Activated CD4-positive, alpha-beta T cell treated with anti-CD3 and anti-CD28 coated beads for 36 hours (primary cell): ENCODE measurements around the gene XRCC5. TPM values are rescaled to one million over a fixed set of nuclear protein-coding genes. Genes with fewer than 3 reads are reported as not detected.
A peak's percentile ranks its signal among the peaks of the same experiment; 100 is the strongest.
"Not testable (repeated sequence)": the region's sequence is repeated elsewhere in the genome, so short reads cannot be mapped to it uniquely, and the experiment has no call there.

Source experiments
- ATAC-seq: fragments of 200-7000 bp; cut with Tn5 transposase; one replicate; pipeline ENCODE4 v1.10.0; 2021; ENCODE audit warnings: mild to moderate bottlenecking, moderate library complexity
- CTCF ChIA-PET: fragments of 350-600 bp; sonication (Branson Sonifier 250); formaldehyde crosslinking; loops from one replicate; lab custom pipeline; 2021; ENCODE audit warnings: antibody characterized with exemption; lab: Charles Lee
- POLR2A ChIA-PET: fragments of 350-600 bp; sonication (Branson Sonifier 250); formaldehyde crosslinking; loops from one replicate; lab custom pipeline; 2021; ENCODE audit warnings: antibody characterized with exemption, inconsistent platforms; lab: Charles Lee
- DNase-seq: peaks from one replicate; pipeline ENCODE4 v3.0.0-alpha.2; 2020
- H3K27ac Mint-ChIP-seq: one replicate; pipeline ENCODE4 v1.8.0; 2021; ENCODE audit warnings: mixed read lengths
- H3K27me3 Mint-ChIP-seq: one replicate; pipeline ENCODE4 v1.8.0; 2021; ENCODE audit warnings: mixed read lengths
- H3K36me3 Mint-ChIP-seq: one replicate; pipeline ENCODE4 v1.8.0; 2021; ENCODE audit warnings: low read depth, mixed read lengths
- H3K4me1 Mint-ChIP-seq: one replicate; pipeline ENCODE4 v1.8.0; 2021; ENCODE audit warnings: mixed read lengths
- H3K4me3 Mint-ChIP-seq: one replicate; pipeline ENCODE4 v1.8.0; 2021; ENCODE audit warnings: mild to moderate bottlenecking, moderate library complexity, mixed read lengths
- H3K9me3 Mint-ChIP-seq: one replicate; pipeline ENCODE4 v1.8.0; 2021; ENCODE audit warnings: low read depth, mixed read lengths
- intact Hi-C, 2 experiments: fragments of 100-400 bp; cut with DNase I in 1 of 2; cut with micrococcal nuclease in 1 of 2; formaldehyde crosslinking; loops; one replicate each; pipeline versions ENCODE4 v1.14.2 to v1.15.1; 2022 to 2024; cut with DNase I, micrococcal nuclease
- total RNA-seq, 2 experiments: library from RNA; stranded (reverse); gene quantifications; one replicate each; pipeline ENCODE4 v1.2.3, GENCODE V29; 2021

Gene XRCC5
- total RNA-seq, 2 experiments from 2014 or later, result 395 to 536 TPM

- H3K4me1 Mint-ChIP-seq, result peaks cover 66% of the 10 kb centered on the region
These were observed 97.7 kb downstream of the XRCC5 start for GRCh38 chr2:216206821-216207220.

DNA sequence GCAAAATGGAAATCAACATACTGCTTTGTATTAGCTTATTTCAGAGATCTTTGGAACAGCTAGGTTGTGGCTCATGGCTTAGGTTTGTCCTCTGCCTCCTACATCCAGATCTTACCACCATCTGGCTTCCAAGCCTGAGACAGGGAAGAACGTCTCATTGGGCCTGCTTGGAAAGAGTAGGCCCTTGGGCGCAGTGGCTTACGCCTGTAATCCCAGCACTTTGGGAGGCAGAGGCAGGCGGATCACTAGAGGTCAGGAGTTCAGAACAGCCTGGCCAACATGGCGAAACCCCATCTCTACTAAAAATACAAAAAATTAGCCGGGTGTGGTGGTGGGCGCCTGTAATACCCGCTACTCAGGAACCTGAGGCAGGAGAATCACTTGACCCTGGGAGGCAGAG lies 99.5 kb downstream of the XRCC5 start:
- H3K9me3 Mint-ChIP-seq, H3K27me3 Mint-ChIP-seq, H3K4me3 Mint-ChIP-seq, DNase-seq, POLR2A ChIA-PET, ATAC-seq: not testable (repeated sequence)
- CTCF ChIA-PET, result interaction anchor here (1.4 kb wide), 1 partner anchor 195 kb away, joined by 3 read pairs; no protein-coding TSS in a partner anchor
- Mint-ChIP-seq H3K4me1 (peaks cover 55% of the 10 kb centered on the region), H3K27ac (peak overlapping the region; percentile 51), H3K36me3 (peaks cover 59% of the 10 kb centered on the region)
- intact Hi-C loops, result loop anchor here (5.0 to 10.0 kb wide), 4 partner anchors 139 to 1014 kb away; partner anchors contain the start of gene RPL37A (in 1 of the 2)

More at GRCh38 chr2:216206821-216207220, 97.7 kb downstream of the XRCC5 start:
- Mint-ChIP-seq H3K4me3 (no peak overlapping the region), H3K36me3 (peaks cover 67% of the 10 kb centered on the region), H3K27me3 (no peaks in the 10 kb centered on the region), H3K27ac (peak overlapping the region; percentile 94), H3K9me3 (no peaks in the 10 kb centered on the region)
- POLR2A ChIA-PET, result interaction anchor here (1.6 kb wide), 1 partner anchor 12 kb away, joined by 12 read pairs; no protein-coding TSS in a partner anchor
- ATAC-seq (peak; percentile 71), DNase-seq (peak; percentile 43)
- intact Hi-C loops, result loop anchor here (1.0 to 10.0 kb wide), 7 partner anchors 12 to 1015 kb away; partner anchors contain the start of gene RPL37A (in 1 of the 2)
- CTCF ChIA-PET, result interaction anchor here (0.7 to 1.3 kb wide), 4 partner anchors 11 to 173 kb away, joined by 4 to 5 read pairs (median 4); no protein-coding TSS in a partner anchor

DNA sequence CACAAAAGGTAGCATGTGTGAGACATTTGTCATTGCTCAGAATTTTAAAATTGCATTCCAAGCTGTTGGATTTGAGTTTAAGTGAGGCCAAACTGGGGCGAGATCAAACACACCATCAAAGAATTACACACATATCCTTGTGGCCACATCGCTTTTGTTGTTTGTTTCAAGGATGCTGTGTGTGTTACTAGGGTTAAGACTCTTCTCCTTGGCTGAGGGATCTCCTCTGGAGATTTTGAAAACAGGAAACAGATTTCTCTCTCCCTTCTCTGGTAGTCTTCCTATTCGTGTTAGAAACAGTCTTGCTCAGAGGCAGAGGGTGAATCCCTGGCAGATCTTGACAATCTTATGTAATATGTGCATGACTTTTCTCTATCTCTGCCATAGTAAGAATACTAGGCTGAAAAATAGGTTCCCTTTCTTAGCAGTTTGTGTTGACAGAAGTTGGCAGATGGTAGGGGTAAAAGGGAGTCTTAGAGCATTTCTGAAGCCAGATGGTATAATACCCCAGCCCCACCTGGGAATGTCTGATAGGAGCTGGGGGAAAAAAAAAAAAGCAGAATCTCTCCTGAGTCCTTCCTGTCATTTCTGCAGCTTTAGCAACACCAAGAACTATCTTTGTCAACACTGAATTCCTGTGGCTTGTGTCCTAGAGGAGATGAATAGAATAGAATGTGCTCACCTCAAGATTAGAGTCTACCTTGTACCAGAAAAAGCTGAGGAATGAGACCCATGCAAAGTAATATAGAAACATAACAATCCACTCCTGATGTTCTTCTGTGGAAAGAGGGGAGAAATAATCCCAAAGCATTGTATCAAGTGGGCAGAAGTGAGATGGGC lies 101.8 kb downstream of the XRCC5 start:
- H3K9me3 Mint-ChIP-seq, result no peaks in the 10 kb centered on the region
- peaks cover 36% of the 10 kb centered on the region for H3K4me1 Mint-ChIP-seq
- peaks cover 40% of the 10 kb centered on the region for H3K36me3 Mint-ChIP-seq
- DNase-seq (no peak), ATAC-seq (no peak)
- peak overlapping the region; percentile 4 for H3K27ac Mint-ChIP-seq
- CTCF ChIA-PET, result interaction anchor here (0.6 to 1.1 kb wide), 3 partner anchors 11 to 137 kb away, joined by 3 read pairs; no protein-coding TSS in a partner anchor
- POLR2A ChIA-PET, result no interaction called here
- H3K27me3 Mint-ChIP-seq, result no peaks in the 10 kb centered on the region
- intact Hi-C loops, result no loop called here
- H3K4me3 Mint-ChIP-seq, result no peak overlapping the region

- H3K9me3 Mint-ChIP-seq, result no peaks in the 10 kb centered on the region
- no peak overlapping the region for H3K27ac Mint-ChIP-seq
- H3K27me3 Mint-ChIP-seq, result no peaks in the 10 kb centered on the region
- POLR2A ChIA-PET, result no interaction called here
- CTCF ChIA-PET, result interaction anchor here (1.0 to 1.1 kb wide), 2 partner anchors 12 to 17 kb away, joined by 3 read pairs; no protein-coding TSS in a partner anchor
- H3K4me1 Mint-ChIP-seq, result peaks cover 31% of the 10 kb centered on the region
- ATAC-seq (no peak), DNase-seq (no peak)
- intact Hi-C loops, result no loop called here
- no peak overlapping the region for H3K4me3 Mint-ChIP-seq
- peaks cover 34% of the 10 kb centered on the region for H3K36me3 Mint-ChIP-seq
These were observed 102.5 kb downstream of the XRCC5 start for GRCh38 chr2:216211614-216212145.

GRCh38 chr2:216214768-216215167 lies 105.6 kb downstream of the XRCC5 start:
- Mint-ChIP-seq H3K36me3 (peaks cover 15% of the 10 kb centered on the region), H3K9me3 (no peaks in the 10 kb centered on the region), H3K27ac (no peak overlapping the region), H3K4me3 (no peak overlapping the region), H3K4me1 (peaks cover 31% of the 10 kb centered on the region), H3K27me3 (no peaks in the 10 kb centered on the region)
- DNase-seq (no peak), ATAC-seq (no peak)
- ChIA-PET POLR2A (no interaction called here), CTCF (interaction anchor here (0.6 to 1.5 kb wide), 9 partner anchors 8 to 1526 kb away, joined by 3 to 5 read pairs (median 3); no protein-coding TSS in a partner anchor)
- intact Hi-C loops, result loop anchor here in 1 of 2 experiments (5.0 kb wide), 1 partner anchor 283 kb away; the partner anchor contains the start of gene RPL37A

DNA sequence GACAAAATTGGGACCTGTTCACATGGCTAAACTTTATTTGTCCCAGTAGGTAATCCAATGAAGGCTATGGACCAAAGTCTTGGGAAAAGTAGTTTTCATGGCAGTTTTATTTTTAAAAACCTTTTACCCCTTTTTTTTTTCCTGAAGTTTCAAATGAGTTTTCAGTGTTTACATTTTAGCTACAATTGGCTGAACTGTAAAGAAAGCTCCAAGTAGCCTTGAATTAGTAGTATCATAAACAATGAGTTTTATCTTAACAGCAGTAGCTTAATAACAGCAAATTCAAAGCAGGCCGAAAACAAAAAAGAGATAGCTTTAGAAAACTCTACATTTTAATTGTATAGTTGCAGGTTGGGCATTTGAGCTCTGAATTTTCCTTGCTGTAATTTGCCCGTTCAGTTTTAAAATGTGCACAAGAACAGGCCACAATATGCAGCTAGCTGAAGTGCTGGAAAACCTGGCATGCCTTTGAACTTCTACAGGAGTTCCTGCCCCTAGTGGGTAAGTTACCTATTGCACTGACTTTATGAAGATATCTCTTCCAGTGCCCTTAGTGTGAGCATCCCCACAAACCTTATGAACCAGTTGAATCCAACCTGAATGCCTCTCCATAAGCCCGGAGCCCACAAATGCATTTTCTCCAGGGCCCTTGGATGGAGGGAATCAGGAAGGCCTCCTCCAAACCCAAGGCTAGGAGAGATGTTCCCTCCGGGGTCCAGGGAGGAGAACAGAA lies 106.7 kb downstream of the XRCC5 start:
- ATAC-seq, result no peak
- Mint-ChIP-seq H3K36me3 (peaks cover 12% of the 10 kb centered on the region), H3K27me3 (no peaks in the 10 kb centered on the region), H3K4me1 (peaks cover 28% of the 10 kb centered on the region), H3K27ac (no peak overlapping the region), H3K4me3 (no peak overlapping the region), H3K9me3 (no peaks in the 10 kb centered on the region)
- DNase-seq, result no peak
- ChIA-PET CTCF (interaction anchor here (0.5 to 1.2 kb wide), 8 partner anchors 13 to 190 kb away, joined by 3 to 5 read pairs (median 3); no protein-coding TSS in a partner anchor), POLR2A (no interaction called here)
- intact Hi-C loops, result loop anchor here in 1 of 2 experiments (5.0 kb wide), 1 partner anchor 281 kb away; the partner anchor contains the start of gene RPL37A

- DNase-seq (peak; percentile 37), ATAC-seq (peak; percentile 80)
- Mint-ChIP-seq H3K9me3 (no peaks in the 10 kb centered on the region), H3K27me3 (no peaks in the 10 kb centered on the region), H3K4me3 (no peak overlapping the region), H3K4me1 (peaks cover 35% of the 10 kb centered on the region), H3K36me3 (peaks cover 10% of the 10 kb centered on the region), H3K27ac (peak overlapping the region; percentile 52)
- ChIA-PET POLR2A (interaction anchor here (1.0 kb wide), 1 partner anchor 21 kb away, joined by 3 read pairs; no protein-coding TSS in a partner anchor), CTCF (interaction anchor here (0.6 to 1.7 kb wide), 3 partner anchors 18 to 188 kb away, joined by 3 to 5 read pairs (median 5); no protein-coding TSS in a partner anchor)
- intact Hi-C loops, result loop anchor here in 1 of 2 experiments (5.0 kb wide), 1 partner anchor 280 kb away; the partner anchor contains the start of gene RPL37A
These were observed 108.1 kb downstream of the XRCC5 start for GRCh38 chr2:216216951-216217903.

DNA sequence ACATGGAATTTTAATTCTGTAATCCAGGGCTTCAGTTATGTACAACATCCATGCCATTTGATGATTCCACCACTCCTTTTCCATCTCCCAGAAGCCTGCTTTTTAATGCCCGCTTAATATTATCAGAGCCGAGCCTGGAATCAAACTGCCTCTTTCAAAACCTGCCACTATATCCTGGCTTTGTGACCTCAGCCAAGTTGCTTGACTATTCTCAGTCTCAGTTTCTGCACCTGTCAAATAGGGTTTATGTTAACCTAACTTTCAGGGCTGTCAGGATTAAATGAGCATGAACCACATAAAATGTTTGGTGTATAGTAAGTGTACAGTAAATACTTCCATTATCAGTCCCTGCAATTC lies 108.7 kb downstream of the XRCC5 start:
- no peaks in the 10 kb centered on the region for H3K27me3 Mint-ChIP-seq
- no peak overlapping the region for H3K4me3 Mint-ChIP-seq
- ATAC-seq (peak; percentile 26), DNase-seq (no peak)
- ChIA-PET POLR2A (interaction anchor here (1.0 kb wide), 1 partner anchor 22 kb away, joined by 3 read pairs; no protein-coding TSS in a partner anchor), CTCF (interaction anchor here (1.7 kb wide), 1 partner anchor 187 kb away, joined by 5 read pairs; no protein-coding TSS in a partner anchor)
- intact Hi-C loops, result loop anchor here in 1 of 2 experiments (5.0 kb wide), 1 partner anchor 279 kb away; the partner anchor contains the start of gene RPL37A
- peaks cover 7% of the 10 kb centered on the region for H3K36me3 Mint-ChIP-seq
- no peaks in the 10 kb centered on the region for H3K9me3 Mint-ChIP-seq
- peak overlapping the region; percentile 52 for H3K27ac Mint-ChIP-seq
- peaks cover 42% of the 10 kb centered on the region for H3K4me1 Mint-ChIP-seq

GRCh38 chr2:216219861-216220260 lies 110.7 kb downstream of the XRCC5 start:
- Mint-ChIP-seq H3K4me1 (peaks cover 48% of the 10 kb centered on the region), H3K36me3 (peaks cover 7% of the 10 kb centered on the region), H3K9me3 (no peaks in the 10 kb centered on the region), H3K27me3 (no peaks in the 10 kb centered on the region), H3K27ac (no peak overlapping the region), H3K4me3 (no peak overlapping the region)
- ATAC-seq, result no peak
- intact Hi-C loops, result loop anchor here (5.0 kb wide), 3 partner anchors 127 to 277 kb away; partner anchors contain the start of gene RPL37A (in 1 of the 2)
- CTCF ChIA-PET, result no interaction called here
- POLR2A ChIA-PET, result no interaction called here
- DNase-seq, result no peak
